Spinal cord (tissue), 10 donors: Measurements from ENCODE around the gene KRT85. TPM values are rescaled to one million over a fixed set of nuclear protein-coding genes. Genes with fewer than 3 reads are reported as not detected.
"Not testable (repeated sequence)": the region's sequence is repeated elsewhere in the genome, so short reads cannot be mapped to it uniquely, and the experiment has no call there.

Experiments
- DNase-seq, 6 donors: peaks; one replicate each; pipeline versions ENCODE4 v3.0.0 to v3.0.0-alpha.2; 2013 to 2015; ENCODE audit warnings: low spot score in 6 of 6, low read depth in 4 of 6
- H3K27ac ChIP-seq: one replicate; pipeline ENCODE4 v1.5.1; 2013; ENCODE audit warnings: low read depth, low read length, control low read depth
- H3K27me3 ChIP-seq: one replicate; pipeline ENCODE4 v1.6.1; 2013; ENCODE audit warnings: low read length; ENCODE audit not compliant: control insufficient read depth, insufficient read depth
- H3K36me3 ChIP-seq: one replicate; pipeline ENCODE4 v1.6.1; 2013; ENCODE audit warnings: low read length; ENCODE audit not compliant: control insufficient read depth, insufficient read depth
- H3K4me1 ChIP-seq: one replicate; pipeline ENCODE4 v1.6.1; 2013; ENCODE audit warnings: low read length; ENCODE audit not compliant: control insufficient read depth, insufficient read depth
- H3K4me3 ChIP-seq: one replicate; pipeline ENCODE4 v1.5.1; 2013; ENCODE audit warnings: low read depth, low read length, control low read depth
- H3K9me3 ChIP-seq: one replicate; pipeline ENCODE4 v1.6.1; 2013; ENCODE audit warnings: low read length; ENCODE audit not compliant: control insufficient read depth, insufficient read depth
- WGBS: methylation state at CpG from one replicate; pipeline ENCODE4 v1.1.5; 2013; ENCODE audit warnings: missing lambda C conversion rate; ENCODE audit not compliant: insufficient coverage; 5-methylcytosine and 5-hydroxymethylcytosine counted together
- polyA plus RNA-seq, 2 donors: library from polyadenylated mRNA; unstranded; fragments of 120-200 nt; gene quantifications; one replicate each; pipeline ENCODE4 v1.2.1, GENCODE V29; 2013; ENCODE audit not compliant: insufficient read length in 2 of 2
- total RNA-seq, 2 donors: library from RNA; depleted of rRNA in 1 of 2; stranded (reverse); fragments of 120-200 nt in 1 of 2; fragments of >200 nt in 1 of 2; gene quantifications; one replicate each; pipeline versions ENCODE4 v1.2.3 to v1.2.4, GENCODE V29; 2013 to 2014
- donor health status: healthy.

Gene KRT85
- total and polyA plus RNA-seq, 4 donors: not detected

DNA sequence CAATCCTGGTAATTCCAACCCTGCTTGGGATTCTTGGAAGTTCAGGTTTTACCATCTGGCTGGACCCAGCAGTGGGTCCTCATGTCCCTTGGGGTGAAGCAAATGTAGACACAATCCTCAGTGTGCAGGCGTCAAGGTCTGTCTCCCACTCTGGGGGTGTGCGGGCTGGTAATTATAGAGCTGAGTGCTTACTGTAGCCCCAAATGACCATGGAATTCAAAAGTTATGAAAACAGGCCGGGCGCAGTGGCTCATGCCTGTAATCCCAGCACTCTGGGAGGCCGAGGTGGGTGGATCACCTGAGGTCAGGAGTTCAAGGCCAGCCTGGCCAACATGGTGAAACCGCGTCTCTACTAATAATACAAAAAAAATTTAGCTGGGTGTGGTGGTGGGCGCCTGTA is 22.2 kb downstream of the KRT85 start:
- H3K36me3 ChIP-seq, H3K9me3 ChIP-seq, H3K27ac ChIP-seq, H3K27me3 ChIP-seq, H3K4me1 ChIP-seq, H3K4me3 ChIP-seq, DNase-seq: not testable (repeated sequence)
- WGBS: 100% methylated on average over 2 of the region's 8 CpGs

DNA sequence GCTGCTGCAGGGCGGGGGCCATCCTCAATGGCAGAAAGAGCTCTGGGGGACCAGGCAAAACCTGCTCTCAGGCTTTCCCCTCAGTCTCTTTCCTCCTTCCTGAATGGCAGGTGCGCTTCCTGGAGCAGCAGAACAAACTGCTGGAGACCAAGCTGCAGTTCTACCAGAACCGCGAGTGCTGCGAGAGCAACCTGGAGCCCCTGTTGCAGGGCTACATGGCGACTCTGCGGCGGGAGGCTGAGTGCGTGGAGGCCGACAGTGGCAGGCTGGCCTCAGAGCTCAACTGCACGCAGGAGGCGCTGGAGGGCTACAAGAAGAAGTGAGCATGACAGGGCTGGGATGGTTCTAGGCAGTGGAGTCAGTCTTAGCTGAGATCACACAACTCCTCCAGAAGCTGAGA is 23.2 kb downstream of the KRT85 start:
- no peaks in the 10 kb centered on the region for H3K9me3 ChIP-seq
- no peak for DNase-seq
- 94% methylated on average over 12 of the region's 12 CpGs for WGBS
- peaks cover 7% of the 10 kb centered on the region for H3K4me1 ChIP-seq
- H3K27ac ChIP-seq: no peak overlapping the region
- H3K4me3 ChIP-seq: no peak overlapping the region
- H3K36me3 ChIP-seq: no peaks in the 10 kb centered on the region
- no peaks in the 10 kb centered on the region for H3K27me3 ChIP-seq

- Histone ChIP-seq H3K27ac (no peak overlapping the region), H3K4me1 (peaks cover 7% of the 10 kb centered on the region), H3K27me3 (no peaks in the 10 kb centered on the region), H3K9me3 (no peaks in the 10 kb centered on the region), H3K4me3 (no peak overlapping the region), H3K36me3 (no peaks in the 10 kb centered on the region)
- DNase-seq: no peak
- no CpG with 5 or more reads among the region's 2 CpGs for WGBS
Observed at GRCh38 chr12:52343550-52343949, 23.7 kb downstream of the KRT85 start.

GRCh38 chr12:52342781-52343490 is 24.3 kb downstream of the KRT85 start:
- no peak for DNase-seq
- H3K4me3 ChIP-seq: no peak overlapping the region
- no peaks in the 10 kb centered on the region for H3K27me3 ChIP-seq
- H3K36me3 ChIP-seq: no peaks in the 10 kb centered on the region
- peaks cover 7% of the 10 kb centered on the region for H3K4me1 ChIP-seq
- 86% methylated on average over 2 of the region's 2 CpGs for WGBS
- H3K9me3 ChIP-seq: no peaks in the 10 kb centered on the region
- H3K27ac ChIP-seq: no peak overlapping the region

GRCh38 chr12:52341066-52341580 is 26.2 kb downstream of the KRT85 start:
- Histone ChIP-seq H3K4me1 (no peaks in the 10 kb centered on the region), H3K27me3 (no peaks in the 10 kb centered on the region)
- WGBS: 87% methylated on average over 12 of the region's 14 CpGs

GRCh38 chr12:52338241-52338960 is 28.9 kb downstream of the KRT85 start:
- DNase-seq: no peak
- 84% methylated on average over 10 of the region's 10 CpGs for WGBS
- Histone ChIP-seq H3K36me3 (no peaks in the 10 kb centered on the region), H3K4me1 (no peaks in the 10 kb centered on the region), H3K4me3 (no peak overlapping the region), H3K9me3 (peaks cover 7% of the 10 kb centered on the region), H3K27me3 (no peaks in the 10 kb centered on the region), H3K27ac (no peak overlapping the region)

More at GRCh38 chr12:52341066-52341580, 26.2 kb downstream of the KRT85 start:
- no peaks in the 10 kb centered on the region for H3K9me3 ChIP-seq
- H3K4me3 ChIP-seq: no peak overlapping the region
- H3K27ac ChIP-seq: no peak overlapping the region
- H3K36me3 ChIP-seq: no peaks in the 10 kb centered on the region
- no peak for DNase-seq

- no peak overlapping the region for H3K27ac ChIP-seq
- H3K4me1 ChIP-seq: no peaks in the 10 kb centered on the region
- no CpG with 5 or more reads among the region's 1 CpG for WGBS
- no peak for DNase-seq
- no peaks in the 10 kb centered on the region for H3K36me3 ChIP-seq
- peaks cover 7% of the 10 kb centered on the region for H3K9me3 ChIP-seq
- H3K27me3 ChIP-seq: no peaks in the 10 kb centered on the region
- H3K4me3 ChIP-seq: no peak overlapping the region
Observed at GRCh38 chr12:52337054-52337453, 30.2 kb downstream of the KRT85 start.

- no peak for DNase-seq
- no CpG with 5 or more reads among the region's 2 CpGs for WGBS
- no peaks in the 10 kb centered on the region for H3K36me3 ChIP-seq
- H3K9me3 ChIP-seq: peaks cover 7% of the 10 kb centered on the region
- H3K4me3 ChIP-seq: no peak overlapping the region
- H3K27me3 ChIP-seq: no peaks in the 10 kb centered on the region
- no peak overlapping the region for H3K27ac ChIP-seq
- no peaks in the 10 kb centered on the region for H3K4me1 ChIP-seq
Observed at GRCh38 chr12:52336641-52337040, 30.6 kb downstream of the KRT85 start.

DNA sequence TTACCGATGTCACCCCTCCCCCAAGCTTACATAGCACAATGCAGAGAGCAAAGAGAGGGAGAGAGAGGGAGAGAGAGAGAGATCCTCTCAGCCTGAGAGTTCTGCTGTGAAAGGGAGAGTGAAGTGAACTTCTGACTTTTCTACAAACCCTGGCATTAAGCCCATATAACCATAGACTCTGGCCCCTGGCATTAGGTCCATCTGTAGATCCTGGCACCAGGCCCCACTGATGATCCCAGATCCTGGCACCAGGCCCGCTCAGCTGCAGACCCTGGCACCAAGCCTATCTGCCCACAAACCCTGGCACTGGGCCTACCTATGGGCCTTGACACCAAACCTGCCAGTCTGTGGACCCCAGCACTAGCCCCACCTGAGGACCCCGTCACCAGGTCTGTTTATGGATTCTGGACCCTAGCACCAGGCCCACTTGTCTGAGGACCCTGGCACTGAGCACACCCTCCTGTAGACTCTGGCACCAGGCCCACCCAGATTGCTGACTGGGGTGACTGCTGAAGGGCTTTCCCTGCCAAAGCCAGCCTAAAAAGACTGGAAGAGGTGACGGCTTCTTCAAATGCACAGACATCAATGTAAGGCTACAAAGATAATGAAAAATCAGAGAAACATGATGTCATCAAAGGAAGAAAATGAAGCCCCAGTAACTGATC is 31.6 kb downstream of the KRT85 start:
- H3K36me3 ChIP-seq: no peaks in the 10 kb centered on the region
- H3K4me1 ChIP-seq: no peaks in the 10 kb centered on the region
- no peak overlapping the region for H3K4me3 ChIP-seq
- 87% methylated on average over 2 of the region's 4 CpGs for WGBS
- H3K9me3 ChIP-seq: peaks cover 7% of the 10 kb centered on the region
- H3K27me3 ChIP-seq: no peaks in the 10 kb centered on the region
- H3K27ac ChIP-seq: no peak overlapping the region
- peak in 2 of 6 donors; percentile 14 to 30 for DNase-seq
